Endothelial cell (in vitro differentiated cells): Measurements from ENCODE around the gene PHC2. TPM values are rescaled to one million over a fixed set of nuclear protein-coding genes. Genes with fewer than 3 reads are reported as not detected.
A peak's percentile ranks its signal among the peaks of the same experiment; 100 is the strongest.

Source experiments
- DNase-seq: peaks from one replicate; pipeline ENCODE4 v3.0.0; 2021; ENCODE audit warnings: low spot score
- H3K27ac Mint-ChIP-seq: one replicate; pipeline ENCODE4 v1.8.0; 2021; ENCODE audit warnings: mixed read lengths, inconsistent platforms; ENCODE audit not compliant: unreplicated experiment
- H3K27me3 Mint-ChIP-seq: one replicate; pipeline ENCODE4 v1.8.0; 2021; ENCODE audit warnings: mild to moderate bottlenecking, moderate library complexity, mixed read lengths, inconsistent platforms; ENCODE audit not compliant: unreplicated experiment
- H3K36me3 Mint-ChIP-seq: one replicate; pipeline ENCODE4 v1.8.0; 2021; ENCODE audit warnings: mild to moderate bottlenecking, low read depth, mixed read lengths, inconsistent platforms; ENCODE audit not compliant: unreplicated experiment
- H3K4me1 Mint-ChIP-seq: one replicate; pipeline ENCODE4 v1.8.0; 2021; ENCODE audit warnings: mild to moderate bottlenecking, mixed read lengths, inconsistent platforms; ENCODE audit not compliant: unreplicated experiment
- H3K4me3 Mint-ChIP-seq: one replicate; pipeline ENCODE4 v1.8.0; 2021; ENCODE audit warnings: mild to moderate bottlenecking, mixed read lengths, inconsistent platforms; ENCODE audit not compliant: unreplicated experiment
- H3K9me3 Mint-ChIP-seq: one replicate; pipeline ENCODE4 v1.8.0; 2021; ENCODE audit warnings: mixed read lengths, inconsistent platforms; ENCODE audit not compliant: unreplicated experiment
- total RNA-seq: library from RNA; stranded (reverse); fragmentation: NEBNext Ultra II Directional; extraction: Animal tissue kit (Norgen Biotek cat#: 25700); gene quantifications from one replicate; pipeline ENCODE4 v1.2.1, GENCODE V29; 2021; ENCODE audit not compliant: unreplicated experiment
- TF ChIP-seq, protein P1 (sequence below): fragments of 200-600 bp; sonication (generic); IDR thresholded peaks from one replicate; pipeline ENCODE4 v1.5.0; 2021; ENCODE audit warnings: antibody characterized with exemption; ENCODE audit not compliant: unreplicated experiment

PHC2 gene
- total RNA-seq, 1 donor from 2014 or later, result 177 TPM

DNA sequence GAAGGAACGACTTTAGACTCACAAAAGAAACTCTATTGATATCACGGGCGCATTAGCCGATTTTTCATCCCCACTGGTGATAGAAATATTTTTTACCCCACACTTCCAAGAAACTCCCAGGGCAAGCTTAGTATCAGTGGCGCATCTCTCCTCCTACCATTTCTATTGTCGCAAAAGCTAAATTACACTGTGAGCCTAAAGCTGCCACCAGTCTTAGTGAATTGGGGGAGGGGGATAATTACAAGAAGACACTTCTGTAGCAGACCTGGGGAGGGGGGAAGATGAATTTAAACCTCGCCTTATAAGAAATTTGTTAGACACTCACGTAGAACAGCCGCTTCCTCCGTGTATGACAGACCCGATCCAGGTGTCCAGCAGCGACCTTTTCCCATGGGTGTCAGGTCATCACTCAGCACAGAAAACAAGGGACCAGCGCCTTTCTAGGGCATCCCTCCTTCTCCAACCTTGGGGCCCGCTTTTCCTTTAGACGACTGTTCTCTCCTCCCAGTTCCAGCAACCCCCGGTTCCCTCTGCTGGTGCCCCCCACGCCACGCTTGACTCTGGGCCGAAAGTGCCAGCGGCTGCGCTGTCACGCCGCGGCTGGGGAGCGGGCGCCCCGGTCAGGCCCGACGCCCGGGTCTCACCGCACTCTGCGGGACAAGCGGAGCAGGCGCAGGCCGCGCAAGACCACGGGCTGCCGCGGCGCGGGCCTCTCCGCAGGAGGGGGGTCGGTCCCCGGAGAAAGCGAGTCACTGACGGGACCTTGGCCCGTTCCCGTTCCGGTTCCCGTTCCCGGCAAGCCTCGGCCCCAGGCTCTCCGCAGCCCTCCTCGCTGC lies 821 bp downstream of the PHC2 start:
- Mint-ChIP-seq H3K27me3 (peaks cover 2% of the 10 kb centered on the region), H3K27ac (peak overlapping the region; percentile 61), H3K36me3 (peaks cover 14% of the 10 kb centered on the region), H3K4me1 (peaks cover 23% of the 10 kb centered on the region), H3K9me3 (no peaks in the 10 kb centered on the region), H3K4me3 (no peak overlapping the region)
- peak; percentile 44 for DNase-seq
- TF ChIP-seq, protein P1, sequence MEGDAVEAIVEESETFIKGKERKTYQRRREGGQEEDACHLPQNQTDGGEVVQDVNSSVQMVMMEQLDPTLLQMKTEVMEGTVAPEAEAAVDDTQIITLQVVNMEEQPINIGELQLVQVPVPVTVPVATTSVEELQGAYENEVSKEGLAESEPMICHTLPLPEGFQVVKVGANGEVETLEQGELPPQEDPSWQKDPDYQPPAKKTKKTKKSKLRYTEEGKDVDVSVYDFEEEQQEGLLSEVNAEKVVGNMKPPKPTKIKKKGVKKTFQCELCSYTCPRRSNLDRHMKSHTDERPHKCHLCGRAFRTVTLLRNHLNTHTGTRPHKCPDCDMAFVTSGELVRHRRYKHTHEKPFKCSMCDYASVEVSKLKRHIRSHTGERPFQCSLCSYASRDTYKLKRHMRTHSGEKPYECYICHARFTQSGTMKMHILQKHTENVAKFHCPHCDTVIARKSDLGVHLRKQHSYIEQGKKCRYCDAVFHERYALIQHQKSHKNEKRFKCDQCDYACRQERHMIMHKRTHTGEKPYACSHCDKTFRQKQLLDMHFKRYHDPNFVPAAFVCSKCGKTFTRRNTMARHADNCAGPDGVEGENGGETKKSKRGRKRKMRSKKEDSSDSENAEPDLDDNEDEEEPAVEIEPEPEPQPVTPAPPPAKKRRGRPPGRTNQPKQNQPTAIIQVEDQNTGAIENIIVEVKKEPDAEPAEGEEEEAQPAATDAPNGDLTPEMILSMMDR, result no peak

DNA sequence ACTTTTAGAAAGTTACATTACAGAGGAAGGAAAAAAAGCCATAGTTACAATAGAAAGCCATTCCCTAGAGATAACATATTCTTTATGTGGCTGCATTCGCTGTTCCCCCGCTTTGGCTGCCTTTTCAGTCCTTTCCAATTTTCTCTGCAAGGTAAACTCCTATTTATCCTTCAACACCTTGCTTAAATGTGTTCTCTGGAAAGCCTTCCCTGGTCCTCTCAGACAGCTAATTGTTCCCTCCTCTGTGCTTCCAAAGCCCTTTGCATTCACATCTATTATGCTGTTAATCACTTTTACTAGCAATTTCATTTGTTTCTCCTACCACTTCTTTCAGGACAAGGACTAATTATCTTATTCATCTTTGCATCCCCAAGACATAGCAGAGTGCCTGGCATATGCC lies 1.6 kb downstream of the PHC2 start:
- H3K9me3 Mint-ChIP-seq, result no peaks in the 10 kb centered on the region
- H3K36me3 Mint-ChIP-seq, result peaks cover 14% of the 10 kb centered on the region
- no peak overlapping the region for H3K27ac Mint-ChIP-seq
- peaks cover 18% of the 10 kb centered on the region for H3K4me1 Mint-ChIP-seq
- no peak for DNase-seq
- peaks cover 2% of the 10 kb centered on the region for H3K27me3 Mint-ChIP-seq
- H3K4me3 Mint-ChIP-seq, result no peak overlapping the region
- TF ChIP-seq, protein P1, result no peak

DNA sequence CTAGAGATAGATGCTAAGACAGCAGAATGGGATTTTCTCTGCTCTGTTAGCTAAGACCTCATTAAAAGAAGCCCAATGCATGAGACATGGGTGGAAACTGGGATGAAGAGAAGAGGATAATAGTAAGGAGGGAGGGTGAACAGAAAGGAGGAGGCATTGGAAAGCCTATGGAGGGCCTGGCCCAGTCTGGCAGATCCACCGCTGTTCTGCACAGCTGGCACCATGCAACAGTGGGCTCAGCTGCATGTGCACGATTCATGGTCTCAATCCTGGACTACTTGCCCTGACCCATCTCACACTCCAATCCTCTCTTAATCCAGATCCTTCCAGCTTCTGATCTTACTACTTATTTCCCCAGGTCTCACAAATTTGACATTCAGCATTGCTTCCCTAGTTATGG lies 2.2 kb downstream of the PHC2 start:
- Mint-ChIP-seq H3K27me3 (peaks cover 2% of the 10 kb centered on the region), H3K27ac (no peak overlapping the region), H3K4me3 (no peak overlapping the region), H3K36me3 (peaks cover 14% of the 10 kb centered on the region), H3K4me1 (peaks cover 12% of the 10 kb centered on the region), H3K9me3 (no peaks in the 10 kb centered on the region)
- TF ChIP-seq, protein P1, result no peak
- DNase-seq, result no peak

DNA sequence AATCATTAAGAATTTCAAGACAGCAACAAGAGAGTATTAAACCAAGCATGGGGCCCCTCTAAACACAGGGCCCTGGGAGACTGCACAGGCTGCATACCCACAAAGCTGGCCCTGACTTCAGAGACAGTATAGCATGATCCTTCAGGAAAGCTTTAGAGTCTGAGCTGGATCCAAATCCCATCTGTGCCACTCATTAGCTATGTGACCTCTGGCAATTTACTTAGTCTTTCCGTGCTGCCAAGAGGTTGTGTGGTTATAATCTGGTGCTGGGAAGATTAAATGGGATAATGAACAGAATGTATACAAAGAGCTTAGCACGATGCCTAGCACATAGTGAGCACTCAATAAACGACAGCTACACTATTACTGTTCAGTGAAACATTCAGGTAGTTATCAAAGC lies 4.0 kb downstream of the PHC2 start:
- Mint-ChIP-seq H3K27ac (no peak overlapping the region), H3K4me3 (no peak overlapping the region), H3K27me3 (peaks cover 2% of the 10 kb centered on the region), H3K9me3 (no peaks in the 10 kb centered on the region), H3K4me1 (peaks cover 12% of the 10 kb centered on the region), H3K36me3 (peaks cover 14% of the 10 kb centered on the region)
- TF ChIP-seq, protein P1, result no peak
- no peak for DNase-seq

DNA sequence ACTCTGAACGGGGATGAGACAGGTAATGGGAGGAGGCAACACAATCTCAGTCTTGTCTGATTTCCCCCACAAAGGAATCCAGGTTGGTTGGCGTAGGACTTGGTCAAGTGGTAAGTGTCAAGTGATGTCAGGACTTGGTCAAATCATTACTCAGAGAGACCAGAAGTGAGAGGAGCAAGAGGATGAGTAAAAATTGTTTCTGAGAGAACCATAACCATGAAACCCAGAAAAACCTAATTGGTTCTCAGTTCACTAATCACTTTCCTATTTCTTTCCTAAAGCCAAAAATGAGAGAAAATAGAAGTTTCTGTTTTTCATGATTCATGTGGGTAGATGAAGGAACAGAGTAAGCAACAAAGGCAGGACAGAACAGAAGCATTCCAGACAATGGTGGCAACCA lies 5.0 kb downstream of the PHC2 start:
- DNase-seq, result no peak
- H3K4me3 Mint-ChIP-seq, result no peak overlapping the region
- H3K27ac Mint-ChIP-seq, result peak overlapping the region; percentile 7
- peaks cover 2% of the 10 kb centered on the region for H3K27me3 Mint-ChIP-seq
- H3K36me3 Mint-ChIP-seq, result peaks cover 12% of the 10 kb centered on the region
- H3K4me1 Mint-ChIP-seq, result peaks cover 20% of the 10 kb centered on the region
- H3K9me3 Mint-ChIP-seq, result no peaks in the 10 kb centered on the region
- TF ChIP-seq, protein P1, result no peak
